GM23338 (cell line): ENCODE data around the gene PHC2. TPM values are rescaled to one million over a fixed set of nuclear protein-coding genes. Genes with fewer than 3 reads are reported as not detected.
A peak's percentile ranks its signal among the peaks of the same experiment; 100 is the strongest.

ENCODE experiments used
- ATAC-seq: fragments of 200-7000 bp; cut with Tn5 transposase; 3 replicates; pipeline ENCODE4 v1.9.1; 2020
- DNase-seq: peaks from one replicate; pipeline ENCODE4 v3.0.0-alpha.2; 2015; ENCODE audit warnings: low spot score
- H2AFZ ChIP-seq: fragments of 200-600 bp; sonication (generic); 2 replicates; pipeline ENCODE4 v1.8.0; 2016; ENCODE audit warnings: antibody characterized with exemption, mild to moderate bottlenecking, moderate library complexity
- H3F3A ChIP-seq: fragments of 200-600 bp; sonication (generic); replicated peaks from 2 replicates; pipeline ENCODE4 v1.8.0; 2017; ENCODE audit warnings: antibody characterized with exemption, mixed run types, low read depth
- H3K27ac ChIP-seq: fragments of 200-600 bp; sonication (generic); 2 replicates; pipeline ENCODE4 v1.6.1; 2016; ENCODE audit warnings: low read depth
- H3K27me3 ChIP-seq: fragments of 200-600 bp; sonication (generic); 2 replicates; pipeline ENCODE4 v1.8.0; 2016; ENCODE audit warnings: mild to moderate bottlenecking, mixed run types, moderate library complexity; ENCODE audit not compliant: insufficient read depth
- H3K36me3 ChIP-seq: fragments of 200-600 bp; sonication (generic); 2 replicates; pipeline ENCODE4 v1.8.0; 2016; ENCODE audit warnings: mild to moderate bottlenecking; ENCODE audit not compliant: insufficient read depth
- H3K4me1 ChIP-seq: fragments of 200-600 bp; sonication (generic); 2 replicates; pipeline ENCODE4 v1.8.0; 2016; ENCODE audit warnings: mild to moderate bottlenecking, moderate library complexity; ENCODE audit not compliant: insufficient read depth
- H3K4me2 ChIP-seq: fragments of 200-600 bp; sonication (generic); 2 replicates; pipeline ENCODE4 v1.7.1; 2017; ENCODE audit warnings: mixed run types
- H3K4me3 ChIP-seq: fragments of 200-600 bp; sonication (generic); 2 replicates; pipeline ENCODE4 v1.6.1; 2016; ENCODE audit warnings: mixed run types
- H3K79me2 ChIP-seq: fragments of 200-600 bp; sonication (generic); replicated peaks from 2 replicates; pipeline ENCODE4 v1.8.0; 2017; ENCODE audit warnings: mild to moderate bottlenecking; ENCODE audit not compliant: insufficient read depth
- H3K9me2 ChIP-seq: fragments of 200-600 bp; sonication (generic); 2 replicates; pipeline ENCODE4 v1.8.0; 2017; ENCODE audit not compliant: insufficient read depth
- H4K20me1 ChIP-seq: fragments of 200-600 bp; sonication (generic); replicated peaks from 2 replicates; pipeline ENCODE4 v1.8.0; 2017; ENCODE audit warnings: mild to moderate bottlenecking; ENCODE audit not compliant: insufficient read depth
- H3K27ac Mint-ChIP-seq: 2 replicates; pipeline ENCODE4 v1.8.0; 2020; ENCODE audit warnings: inconsistent platforms, mild to moderate bottlenecking, moderate library complexity, mixed read lengths
- H3K27me3 Mint-ChIP-seq: 3 replicates; pipeline ENCODE4 v1.8.0; 2022; ENCODE audit warnings: low read depth, mild to moderate bottlenecking, moderate library complexity, mixed read lengths, inconsistent platforms; ENCODE audit not compliant: insufficient read depth, poor library complexity
- H3K36me3 Mint-ChIP-seq: 3 replicates; pipeline ENCODE4 v1.8.0; 2021; ENCODE audit warnings: low read depth, mild to moderate bottlenecking, inconsistent platforms, moderate library complexity, mixed read lengths
- H3K4me1 Mint-ChIP-seq: 3 replicates; pipeline ENCODE4 v1.8.0; 2020; ENCODE audit warnings: mild to moderate bottlenecking, inconsistent platforms, mixed read lengths
- H3K4me3 Mint-ChIP-seq: 3 replicates; pipeline ENCODE4 v1.8.0; 2021; ENCODE audit warnings: moderate library complexity, mild to moderate bottlenecking, inconsistent platforms, mixed read lengths
- H3K9me3 Mint-ChIP-seq: 3 replicates; pipeline ENCODE4 v1.8.0; 2020; ENCODE audit warnings: moderate library complexity, mild to moderate bottlenecking, inconsistent platforms, mixed read lengths
- CREB1 ChIP-seq: fragments of 250-450 bp; sonication (Bioruptor Pico); IDR thresholded peaks from 2 replicates; pipeline ENCODE4 v1.5.0; 2020; ENCODE audit warnings: low read depth, mild to moderate bottlenecking, moderate library complexity
- EZH2 ChIP-seq: fragments of 200-600 bp; sonication (generic); IDR thresholded peaks from one replicate; pipeline ENCODE4 v1.8.0; 2017; ENCODE audit warnings: antibody characterized with exemption, mild to moderate bottlenecking, low read depth; ENCODE audit not compliant: unreplicated experiment
- EZH2phosphoT487 ChIP-seq: fragments of 200-600 bp; sonication (generic); IDR thresholded peaks from one replicate; pipeline ENCODE4 v1.8.1; 2018; ENCODE audit warnings: antibody characterized with exemption; ENCODE audit not compliant: unreplicated experiment
- NANOG ChIP-seq: IDR thresholded peaks from 2 replicates; pipeline ENCODE4 v1.6.1; 2016; ENCODE audit warnings: antibody characterized with exemption, borderline replicate concordance
- POLR2AphosphoS5 ChIP-seq: IDR thresholded peaks from 2 replicates; pipeline ENCODE4 v1.6.1; 2016; ENCODE audit warnings: antibody characterized with exemption, low read depth
- ZNF114 ChIP-seq: fragments of 250-450 bp; sonication (Bioruptor Pico); IDR thresholded peaks from 2 replicates; pipeline ENCODE4 v1.5.0; 2020; ENCODE audit warnings: mild to moderate bottlenecking, moderate library complexity
- ZNF331 ChIP-seq: fragments of 250-450 bp; sonication (Bioruptor Pico); IDR thresholded peaks from 2 replicates; pipeline ENCODE4 v1.5.0; 2020; ENCODE audit warnings: low read depth, mild to moderate bottlenecking, moderate library complexity
- ZNF462 ChIP-seq: fragments of 250-450 bp; sonication (Bioruptor Pico); IDR thresholded peaks from 2 replicates; pipeline ENCODE4 v1.5.0; 2020; ENCODE audit warnings: mild to moderate bottlenecking, moderate library complexity
- polyA plus RNA-seq: library from polyadenylated mRNA; unstranded; fragments of >200 nt; fragmentation: Nextera tagmentation; extraction: Ambion mirVana; gene quantifications from 2 replicates; pipeline ENCODE4 v1.2.1, GENCODE V29; 2016
- total RNA-seq: library from RNA; depleted of rRNA; stranded (reverse); fragments of >200 nt; shearing (Covaris generic); gene quantifications from 2 replicates; pipeline ENCODE4 v1.2.3, GENCODE V29; 2014
- TF ChIP-seq, protein P1 (sequence below), 2 experiments: fragments of 200-600 bp in 1 of 2; sonication (generic) in 1 of 2; conservative IDR thresholded peaks; 2 replicates each; pipeline versions ENCODE4 v1.5.1 to v1.6.1; 2016 to 2017; ENCODE audit warnings: antibody characterized with exemption in 2 of 2, low read depth in 2 of 2, mild to moderate bottlenecking in 2 of 2, moderate library complexity in 1 of 2
- TF ChIP-seq, protein P2 (sequence below): IDR thresholded peaks from 2 replicates; pipeline ENCODE4 v1.6.1; 2016; ENCODE audit warnings: antibody characterized with exemption

PHC2 gene
- total and polyA plus RNA-seq, 2 experiments from 2014 or later, result 1.7 to 7.3 TPM

DNA sequence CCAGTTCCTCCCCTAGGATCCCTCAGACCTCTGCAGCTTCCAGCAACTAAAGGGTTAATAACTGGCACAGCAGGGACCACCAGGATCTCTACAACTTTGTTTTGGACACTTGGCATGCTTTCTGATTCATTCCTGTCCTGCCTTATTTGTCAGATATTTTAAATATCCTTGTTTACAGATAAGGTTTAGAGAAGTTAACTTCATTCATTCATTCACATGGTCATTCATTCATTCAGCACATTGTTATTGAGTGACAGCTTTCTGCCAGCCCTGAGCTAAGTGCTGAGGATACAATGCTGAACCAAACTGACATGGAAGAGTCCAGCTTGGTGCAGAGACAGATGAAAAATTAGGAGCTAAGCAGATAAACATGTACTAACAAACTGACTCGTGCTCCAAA, 8.8 kb upstream of the PHC2 start (continued):
- TF ChIP-seq EZH2 (no peak), POLR2AphosphoS5 (no peak), ZNF462 (CRISPR knock-in tag) (no peak)

DNA sequence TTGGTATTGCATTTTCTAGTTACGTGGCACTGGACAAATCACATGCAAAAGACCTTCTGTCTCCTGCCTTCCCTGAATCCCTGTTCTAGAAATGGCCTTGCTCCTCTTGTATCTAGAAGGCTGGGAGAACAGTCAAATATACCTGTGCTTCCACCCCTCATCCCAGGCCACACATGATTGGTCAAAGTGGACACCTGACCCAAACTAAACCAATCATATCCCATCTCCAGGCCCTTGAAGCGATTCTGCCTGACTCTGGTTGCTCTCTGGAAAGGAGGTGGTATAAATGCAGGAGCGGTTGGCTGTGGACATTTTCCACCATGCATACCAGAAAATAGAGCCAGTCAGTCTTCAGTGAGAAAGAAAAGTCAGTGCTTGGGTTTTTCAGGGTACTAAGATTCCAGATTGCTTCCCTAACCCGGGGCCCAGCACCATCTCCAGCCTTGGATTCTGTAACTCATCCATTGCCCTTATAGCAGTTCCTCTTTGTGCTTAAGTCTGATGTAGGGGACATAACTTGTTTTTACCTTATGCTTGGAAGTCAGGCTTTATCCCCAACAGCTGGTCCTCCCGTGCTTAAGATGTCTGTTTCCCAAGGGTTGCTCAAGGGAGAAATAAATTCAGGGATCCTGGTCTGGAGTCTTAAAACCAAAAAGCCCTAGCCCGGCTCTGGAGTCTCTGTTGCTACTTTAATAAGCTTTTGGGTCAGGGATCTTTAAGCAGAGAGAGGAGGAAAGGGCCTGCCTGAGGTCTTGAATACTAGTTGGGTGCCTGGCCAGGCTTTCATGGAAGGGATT, 7.7 kb upstream of the PHC2 start:
- Mint-ChIP-seq H3K4me1 (peaks cover 20% of the 10 kb centered on the region), H3K27me3 (peaks cover 5% of the 10 kb centered on the region), H3K9me3 (no peaks in the 10 kb centered on the region), H3K36me3 (no peaks in the 10 kb centered on the region), H3K27ac (no peak overlapping the region), H3K4me3 (no peak overlapping the region)
- no peak for DNase-seq
- Histone ChIP-seq H3K27ac (no peak overlapping the region), H3K27me3 (no peaks in the 10 kb centered on the region), H4K20me1 (no peaks in the 10 kb centered on the region), H3K36me3 (no peaks in the 10 kb centered on the region), H3K9me2 (no peaks in the 10 kb centered on the region), H3K4me1 (peaks cover 5% of the 10 kb centered on the region; the same call in 1 of the 2 replicates), H2AFZ (no peak overlapping the region), H3K4me2 (no peak overlapping the region), H3F3A (no peaks in the 10 kb centered on the region), H3K79me2 (no peaks in the 10 kb centered on the region), H3K4me3 (no peak overlapping the region)
- peak; percentile 30; the same call in 1 of the 3 replicates for ATAC-seq
- TF ChIP-seq, protein P1, sequence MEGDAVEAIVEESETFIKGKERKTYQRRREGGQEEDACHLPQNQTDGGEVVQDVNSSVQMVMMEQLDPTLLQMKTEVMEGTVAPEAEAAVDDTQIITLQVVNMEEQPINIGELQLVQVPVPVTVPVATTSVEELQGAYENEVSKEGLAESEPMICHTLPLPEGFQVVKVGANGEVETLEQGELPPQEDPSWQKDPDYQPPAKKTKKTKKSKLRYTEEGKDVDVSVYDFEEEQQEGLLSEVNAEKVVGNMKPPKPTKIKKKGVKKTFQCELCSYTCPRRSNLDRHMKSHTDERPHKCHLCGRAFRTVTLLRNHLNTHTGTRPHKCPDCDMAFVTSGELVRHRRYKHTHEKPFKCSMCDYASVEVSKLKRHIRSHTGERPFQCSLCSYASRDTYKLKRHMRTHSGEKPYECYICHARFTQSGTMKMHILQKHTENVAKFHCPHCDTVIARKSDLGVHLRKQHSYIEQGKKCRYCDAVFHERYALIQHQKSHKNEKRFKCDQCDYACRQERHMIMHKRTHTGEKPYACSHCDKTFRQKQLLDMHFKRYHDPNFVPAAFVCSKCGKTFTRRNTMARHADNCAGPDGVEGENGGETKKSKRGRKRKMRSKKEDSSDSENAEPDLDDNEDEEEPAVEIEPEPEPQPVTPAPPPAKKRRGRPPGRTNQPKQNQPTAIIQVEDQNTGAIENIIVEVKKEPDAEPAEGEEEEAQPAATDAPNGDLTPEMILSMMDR (conservative IDR thresholded peaks at IDR 0.05; ENCODE audit: low read depth in 2 of 2), result no peak
- no peak for TF ChIP-seq ZNF331 (CRISPR knock-in tag)
- TF ChIP-seq NANOG, result no peak
- no peak for TF ChIP-seq ZNF114 (CRISPR knock-in tag)
- no peak for TF ChIP-seq EZH2
- TF ChIP-seq POLR2AphosphoS5, result no peak
- TF ChIP-seq, protein P2, sequence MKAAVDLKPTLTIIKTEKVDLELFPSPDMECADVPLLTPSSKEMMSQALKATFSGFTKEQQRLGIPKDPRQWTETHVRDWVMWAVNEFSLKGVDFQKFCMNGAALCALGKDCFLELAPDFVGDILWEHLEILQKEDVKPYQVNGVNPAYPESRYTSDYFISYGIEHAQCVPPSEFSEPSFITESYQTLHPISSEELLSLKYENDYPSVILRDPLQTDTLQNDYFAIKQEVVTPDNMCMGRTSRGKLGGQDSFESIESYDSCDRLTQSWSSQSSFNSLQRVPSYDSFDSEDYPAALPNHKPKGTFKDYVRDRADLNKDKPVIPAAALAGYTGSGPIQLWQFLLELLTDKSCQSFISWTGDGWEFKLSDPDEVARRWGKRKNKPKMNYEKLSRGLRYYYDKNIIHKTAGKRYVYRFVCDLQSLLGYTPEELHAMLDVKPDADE, result no peak
- no peak for TF ChIP-seq CREB1 (CRISPR knock-in tag)
- no peak for TF ChIP-seq EZH2phosphoT487
